GM21390 (cell line): ENCODE measurements around the gene FAM174C.

Experiments used
- ATAC-seq: cut with Tn5 transposase; IDR thresholded peaks from one replicate; pipeline ENCODE4 v1.9.1; 2021; ENCODE audit not compliant: unreplicated experiment

Gene FAM174C

GRCh38 chr19:1275260-1275975 is at the start of gene FAM174C:
Gene FAM174C, plus strand, starts transcription at chr19:1275530. Its CDS starts 20 bp downstream, at chr19:1275550.
- ATAC-seq = peak; percentile 69

DNA sequence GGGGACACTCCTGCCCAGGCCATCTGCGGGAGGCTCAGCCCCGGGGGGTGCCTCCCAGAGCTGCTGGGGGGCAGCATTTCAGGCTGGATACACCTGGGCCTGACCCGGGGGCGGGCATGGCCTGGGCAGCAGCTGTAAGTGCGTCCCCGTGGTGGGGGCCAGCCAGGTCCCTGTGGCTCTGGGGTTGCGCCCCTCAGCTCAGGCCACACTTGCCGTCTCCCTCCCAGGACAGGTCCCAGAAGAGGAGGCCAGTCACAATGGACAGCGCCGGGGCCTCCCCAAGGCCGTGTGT is 49.2 kb upstream of the FAM174C start:
- no peak for ATAC-seq

DNA sequence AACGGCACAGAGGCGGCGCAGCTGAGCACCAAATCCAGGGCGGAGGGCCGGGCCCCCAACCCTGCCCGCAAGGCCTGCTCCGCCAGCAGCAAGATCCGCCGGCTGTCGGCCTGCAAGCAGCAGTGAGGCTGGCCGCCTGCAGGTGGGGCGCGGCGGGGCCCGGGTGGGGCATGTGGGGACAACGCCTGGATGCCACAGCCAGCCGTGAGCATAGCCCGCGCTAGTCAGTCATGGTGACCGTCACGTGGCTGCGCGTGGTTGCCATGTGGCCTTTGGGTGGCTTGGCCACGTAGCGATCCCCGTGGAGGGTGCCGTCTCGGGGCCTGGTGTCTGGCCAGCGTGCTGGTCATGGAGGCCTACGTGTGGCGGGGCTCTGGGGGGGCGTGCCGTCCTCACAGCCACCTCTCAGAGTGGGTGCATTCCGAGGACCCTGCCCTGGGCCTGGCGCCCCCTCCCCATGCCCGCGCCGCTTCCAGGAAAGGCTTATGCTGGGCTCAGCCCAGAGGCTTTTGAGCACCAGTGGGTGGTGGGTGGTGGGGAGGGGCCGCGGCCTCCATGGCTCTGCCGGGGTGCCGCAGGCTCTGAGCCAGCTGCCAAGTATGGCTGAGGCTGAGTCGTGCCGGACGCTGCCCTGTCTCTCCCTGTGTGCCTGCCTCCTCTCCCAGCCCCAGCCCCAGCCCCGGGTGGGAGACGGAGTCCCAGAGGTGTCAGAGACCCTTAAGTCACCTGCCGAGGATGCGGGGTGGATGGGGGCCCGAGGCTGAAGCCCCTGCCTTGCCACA is 48.6 kb upstream of the FAM174C start:
- ATAC-seq = no peak

GRCh38 chr19:1227304-1228054 is 47.9 kb upstream of the FAM174C start:
- no peak for ATAC-seq

- no peak for ATAC-seq
Observed at GRCh38 chr19:1228161-1228957, 47.0 kb upstream of the FAM174C start.

DNA sequence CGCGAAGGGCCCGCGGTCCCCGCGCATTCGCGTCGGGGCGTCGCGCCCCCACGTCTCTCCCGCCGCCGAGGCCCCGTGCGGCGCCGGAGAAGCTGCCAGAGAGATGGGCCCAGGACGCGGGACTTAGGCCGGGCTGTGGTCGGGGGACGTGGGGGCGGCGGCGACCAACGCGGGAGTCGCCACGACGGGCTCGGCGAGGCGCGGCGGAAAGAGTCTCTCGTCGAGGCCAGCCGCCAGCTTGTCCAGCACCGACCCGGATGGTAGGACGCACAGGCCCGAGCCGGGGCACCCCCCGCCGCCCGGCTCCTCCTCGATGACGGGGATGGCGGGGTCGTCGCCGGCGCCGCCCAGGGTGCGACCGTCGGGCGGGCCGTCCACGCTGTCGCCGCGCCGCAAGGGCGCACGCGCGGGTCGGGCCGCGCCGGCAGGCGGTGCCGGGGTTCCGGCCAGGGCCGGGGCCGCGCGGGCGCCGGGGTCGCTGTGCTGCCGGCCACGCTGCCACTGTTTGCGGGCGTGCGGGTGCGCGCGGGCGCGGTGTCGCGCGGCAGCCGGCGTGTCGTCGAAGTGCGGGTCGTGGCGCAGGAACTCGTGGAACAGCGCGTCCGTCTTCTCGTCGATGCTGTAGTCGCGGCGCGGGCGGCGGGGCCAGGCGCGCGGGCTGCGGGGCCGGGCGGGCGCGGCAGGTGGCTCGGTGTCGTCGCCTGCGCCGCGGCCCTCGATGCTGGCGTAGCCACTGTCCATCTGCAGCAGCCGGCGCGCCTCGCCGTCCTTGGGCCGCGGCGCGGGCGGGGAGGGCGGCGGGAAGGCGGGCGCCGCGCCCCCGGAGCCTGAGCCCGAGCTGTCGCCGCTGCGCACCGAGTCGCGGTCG is 46.0 kb upstream of the FAM174C start:
- ATAC-seq = no peak

DNA sequence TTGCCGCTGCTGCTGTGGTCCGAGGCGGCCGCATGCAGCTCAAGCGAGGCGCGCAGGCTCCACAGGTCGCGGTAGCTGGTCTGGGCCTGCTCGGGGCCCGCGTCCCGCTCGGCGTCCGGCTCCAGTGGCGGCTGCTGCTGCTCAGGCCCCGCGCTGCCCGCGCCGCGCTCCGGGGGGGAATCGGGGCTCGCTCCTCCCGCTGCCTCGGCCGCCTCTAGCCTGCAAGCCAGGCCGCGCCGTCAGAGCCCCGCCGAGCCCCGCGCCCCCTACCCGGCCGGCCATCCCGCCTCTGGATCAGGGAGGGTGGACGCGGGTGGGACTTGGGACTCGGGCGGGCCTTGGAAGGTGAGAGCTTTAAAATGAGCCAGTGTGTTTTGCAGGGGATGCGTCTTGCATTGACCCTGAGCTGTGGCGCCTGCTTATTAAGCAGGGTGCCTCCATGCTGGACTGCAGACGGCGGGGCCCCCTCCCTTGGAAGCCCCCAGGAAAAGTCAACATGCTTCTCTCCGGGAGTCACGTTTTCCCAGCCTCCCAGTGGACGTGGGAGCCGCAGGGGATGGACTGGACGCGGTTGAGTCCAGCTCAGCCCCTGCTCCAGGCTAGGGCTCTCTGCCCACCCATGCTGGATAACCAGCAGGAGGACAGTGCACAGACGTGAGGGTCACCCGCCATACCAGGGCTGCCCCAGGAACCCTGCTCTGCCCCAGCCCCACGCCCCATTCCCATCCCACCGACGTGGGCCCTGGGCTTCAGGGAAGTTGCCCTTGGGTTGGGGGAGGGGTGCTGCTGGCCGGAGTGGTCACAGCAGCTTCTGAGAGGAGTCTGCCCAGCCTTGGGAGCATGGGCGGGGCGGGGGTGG is 45.2 kb upstream of the FAM174C start:
- no peak for ATAC-seq

DNA sequence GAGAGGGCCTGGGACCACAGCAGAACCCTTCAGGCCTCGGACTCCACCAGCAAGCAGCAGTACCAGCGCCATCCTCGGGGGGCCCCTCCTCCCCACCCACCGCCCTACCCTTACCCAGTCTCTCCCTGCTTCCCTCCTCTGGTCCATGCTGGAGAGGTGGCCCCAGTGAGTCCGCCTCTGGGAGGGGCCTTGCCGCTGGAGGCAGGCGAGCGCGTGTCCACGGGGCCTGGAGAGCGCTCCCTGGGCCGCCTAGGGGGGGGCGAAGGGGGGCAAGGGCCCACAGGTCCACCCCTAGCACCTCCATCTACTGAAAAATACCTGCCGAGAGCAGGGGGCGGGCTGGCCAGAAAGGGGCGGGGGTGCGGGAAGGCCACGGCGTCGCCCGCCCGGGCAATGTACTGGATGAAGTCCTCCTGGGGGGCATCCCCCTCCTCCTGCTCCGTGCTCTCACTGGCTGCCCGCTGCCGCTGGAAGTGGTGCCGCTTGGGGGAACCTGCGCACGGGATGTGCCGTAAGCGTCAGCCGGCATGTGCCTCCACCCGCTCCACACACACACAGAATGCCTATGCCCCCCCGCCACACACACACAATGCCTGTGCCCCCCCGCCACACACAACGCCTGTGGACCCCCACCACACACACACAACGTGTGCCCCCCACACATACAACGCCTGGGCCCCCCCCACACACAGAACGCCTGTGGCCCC is 44.4 kb upstream of the FAM174C start:
- no peak for ATAC-seq

GRCh38 chr19:1231729-1232637 is 43.3 kb upstream of the FAM174C start:
- ATAC-seq = no peak

- no peak for ATAC-seq
Observed at GRCh38 chr19:1232652-1233072, 42.7 kb upstream of the FAM174C start.

DNA sequence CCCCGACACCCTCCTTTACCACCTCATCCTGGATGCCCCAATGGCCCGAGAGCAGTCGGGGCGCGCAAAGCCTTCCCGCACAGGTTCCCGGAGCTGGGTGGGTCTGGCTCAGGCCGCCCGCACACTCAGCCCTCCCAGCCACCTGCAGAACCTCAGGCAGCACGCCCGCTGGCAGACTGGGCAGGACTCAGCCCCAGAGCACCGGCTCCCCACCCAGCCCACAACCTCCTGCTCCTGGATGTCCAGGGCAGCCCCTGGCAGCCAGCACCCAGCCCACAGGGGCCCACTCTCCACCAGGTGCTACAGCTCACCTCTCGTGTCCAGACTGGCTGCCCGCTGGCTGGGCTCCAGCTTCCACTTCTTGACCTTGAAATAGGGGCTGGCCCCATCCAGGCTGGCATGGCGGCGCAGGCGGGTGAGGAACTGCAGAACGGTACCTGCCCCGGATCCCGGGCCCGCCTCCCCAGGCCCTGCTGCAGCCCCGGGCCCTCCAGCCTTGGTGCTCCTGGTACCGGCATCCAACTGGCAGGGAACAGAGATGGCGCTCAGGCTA is 42.1 kb upstream of the FAM174C start:
- no peak for ATAC-seq

DNA sequence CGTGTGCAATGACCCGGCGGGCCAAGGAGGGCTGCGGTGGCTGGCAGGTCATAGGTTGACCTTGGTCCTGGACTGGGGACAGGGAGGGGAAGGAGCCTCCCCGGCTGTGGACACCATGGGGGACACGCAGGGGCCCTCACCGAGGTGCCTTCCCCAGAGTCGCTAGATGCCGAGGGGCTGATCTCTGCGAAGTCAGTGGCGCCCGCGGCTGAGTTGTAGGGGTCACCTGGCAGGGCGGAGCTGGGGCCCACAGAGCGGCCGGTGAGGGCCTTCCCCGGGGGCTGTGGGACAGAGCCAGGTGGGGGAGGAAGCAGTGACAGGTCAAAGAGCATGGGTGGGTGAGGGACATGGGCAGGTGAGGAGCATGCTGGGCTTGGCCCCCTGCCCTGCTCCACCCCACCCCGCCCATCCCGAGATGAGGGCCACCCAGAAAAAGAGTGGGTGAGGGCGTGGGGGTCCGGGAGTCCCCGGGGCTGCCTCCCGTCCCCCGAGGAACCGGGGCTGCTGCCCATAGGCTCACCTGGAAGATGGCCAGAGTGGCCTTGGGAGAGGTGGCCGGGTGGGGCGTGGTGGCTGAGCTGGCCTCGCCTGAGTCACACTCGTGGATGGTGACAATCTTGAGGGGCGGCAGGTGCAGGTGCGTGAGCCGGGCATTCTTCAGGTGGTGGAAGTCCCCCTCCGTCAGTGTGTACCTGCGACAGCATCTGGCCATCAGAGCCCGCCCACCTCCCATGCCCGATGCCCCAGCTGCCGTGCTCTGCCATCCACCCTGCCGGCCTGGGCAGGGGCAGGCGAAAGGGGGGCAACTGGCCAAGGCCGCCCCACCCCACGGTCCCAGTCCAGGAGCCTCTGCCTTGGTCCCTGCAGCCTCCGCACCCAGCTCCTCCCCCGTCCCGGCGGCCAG is 41.0 kb upstream of the FAM174C start:
- no peak for ATAC-seq

DNA sequence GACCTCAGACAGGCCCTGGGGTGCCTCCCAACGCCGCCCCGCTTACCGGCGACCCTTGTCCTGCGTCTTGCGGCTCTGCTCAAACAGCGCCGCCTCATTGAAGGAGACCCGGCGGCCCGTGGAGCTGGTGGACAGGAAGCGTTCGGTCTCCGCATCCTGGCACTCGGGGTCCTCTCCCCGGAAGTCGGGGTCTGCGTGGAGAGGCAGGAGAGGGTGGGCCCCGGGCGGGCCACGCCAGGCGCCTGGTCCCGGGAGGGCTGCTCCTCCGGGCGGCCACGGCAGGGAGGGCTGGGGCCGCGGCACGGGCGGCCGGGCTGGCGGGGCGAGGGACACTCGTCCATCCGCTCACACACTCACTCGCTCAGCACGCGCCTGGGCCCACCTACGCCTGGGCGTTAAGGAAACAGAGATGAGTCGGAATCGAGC is 40.4 kb upstream of the FAM174C start:
- ATAC-seq = no peak

DNA sequence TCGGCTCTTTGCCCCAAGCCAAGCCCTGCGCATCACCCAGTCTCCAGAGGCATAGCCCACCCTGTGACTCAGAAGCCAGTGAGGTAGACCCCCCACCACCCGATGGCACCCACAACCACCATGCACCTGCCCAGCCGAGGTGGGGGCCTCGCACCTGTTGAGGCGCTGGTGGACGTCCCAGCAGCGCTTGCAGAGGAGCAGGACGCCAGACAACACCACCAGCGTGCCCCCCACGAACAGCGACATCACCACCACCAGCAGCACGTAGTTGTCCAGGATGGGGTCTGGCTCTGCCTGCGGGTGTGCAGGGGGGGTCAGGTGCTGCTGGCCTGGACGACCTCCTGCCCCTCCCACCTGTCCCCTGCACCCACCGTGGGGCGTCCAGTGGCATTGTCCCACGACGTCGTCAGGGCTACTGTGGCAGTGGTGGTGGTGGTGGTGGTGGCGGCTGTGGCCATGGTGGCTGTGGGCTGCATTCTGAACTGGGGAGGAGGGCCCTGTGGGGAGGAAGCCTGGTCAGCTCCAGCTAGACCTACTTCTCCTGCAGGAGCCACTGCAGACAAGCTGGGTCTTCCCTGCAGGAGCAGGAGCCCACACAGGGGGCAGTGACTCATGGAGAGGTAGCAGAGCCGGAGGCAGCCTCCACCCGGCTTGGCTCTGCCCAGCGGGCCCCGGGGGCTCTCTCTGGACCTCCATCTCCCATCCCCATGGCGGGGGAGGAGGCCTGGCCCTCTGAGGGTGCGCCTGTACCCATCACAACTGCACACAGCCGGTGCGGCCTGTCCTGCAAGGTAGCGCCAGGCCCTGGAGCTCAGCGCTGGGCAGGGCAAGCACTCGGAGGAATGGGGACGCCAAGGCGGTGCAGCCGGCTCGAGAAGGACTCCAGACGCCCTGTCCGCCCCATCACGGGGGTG is 39.4 kb upstream of the FAM174C start:
- ATAC-seq = no peak

- ATAC-seq = no peak
Observed at GRCh38 chr19:1236576-1236975, 38.8 kb upstream of the FAM174C start.
